ENCODE data around the gene GPBP1. TPM values are rescaled to one million over a fixed set of nuclear protein-coding genes. Genes with fewer than 3 reads are reported as not detected.

The GPBP1 gene
- total RNA-seq, 1 experiment from 2014 or later, result 69.5 TPM

DNA sequence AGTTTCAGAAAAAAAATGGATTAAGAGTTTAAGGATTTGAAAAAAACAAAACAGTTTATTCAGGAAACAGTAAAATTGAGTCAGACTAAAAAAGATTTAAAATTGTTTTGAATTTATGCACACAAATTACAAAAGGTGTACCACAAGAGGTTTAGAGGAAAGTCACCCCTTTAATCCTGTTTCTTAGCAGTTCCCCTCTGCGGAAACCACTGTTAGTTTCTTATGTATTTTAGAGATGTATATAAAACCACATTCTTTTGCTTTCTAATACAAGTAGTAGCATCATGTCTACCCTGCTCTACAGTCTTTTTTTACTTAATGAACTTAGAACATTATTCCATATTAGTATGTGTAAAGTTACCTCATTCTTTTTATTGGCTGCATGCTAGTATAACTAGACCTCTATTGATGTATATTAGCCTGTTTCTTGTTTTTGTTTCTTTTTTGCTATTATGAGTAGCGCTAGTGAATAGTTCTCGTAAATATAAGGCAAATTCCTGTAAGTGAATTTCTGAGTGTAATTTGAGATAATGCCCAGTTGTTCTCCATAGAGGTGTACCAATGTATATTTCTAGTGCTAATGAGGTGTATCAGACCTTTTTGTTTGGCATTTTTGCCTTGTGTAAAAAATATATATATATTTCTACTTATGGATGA is 20.0 kb downstream of the GPBP1 start:
- TF ChIP-seq EZH2 (IDR thresholded peaks at IDR 0.05), result no peak
- TF ChIP-seq TCF7L2 (IDR thresholded peaks at IDR 0.05; ENCODE audit: borderline replicate concordance, extremely low read depth, insufficient read depth, insufficient read length), result no peak
- TF ChIP-seq, protein P1, sequence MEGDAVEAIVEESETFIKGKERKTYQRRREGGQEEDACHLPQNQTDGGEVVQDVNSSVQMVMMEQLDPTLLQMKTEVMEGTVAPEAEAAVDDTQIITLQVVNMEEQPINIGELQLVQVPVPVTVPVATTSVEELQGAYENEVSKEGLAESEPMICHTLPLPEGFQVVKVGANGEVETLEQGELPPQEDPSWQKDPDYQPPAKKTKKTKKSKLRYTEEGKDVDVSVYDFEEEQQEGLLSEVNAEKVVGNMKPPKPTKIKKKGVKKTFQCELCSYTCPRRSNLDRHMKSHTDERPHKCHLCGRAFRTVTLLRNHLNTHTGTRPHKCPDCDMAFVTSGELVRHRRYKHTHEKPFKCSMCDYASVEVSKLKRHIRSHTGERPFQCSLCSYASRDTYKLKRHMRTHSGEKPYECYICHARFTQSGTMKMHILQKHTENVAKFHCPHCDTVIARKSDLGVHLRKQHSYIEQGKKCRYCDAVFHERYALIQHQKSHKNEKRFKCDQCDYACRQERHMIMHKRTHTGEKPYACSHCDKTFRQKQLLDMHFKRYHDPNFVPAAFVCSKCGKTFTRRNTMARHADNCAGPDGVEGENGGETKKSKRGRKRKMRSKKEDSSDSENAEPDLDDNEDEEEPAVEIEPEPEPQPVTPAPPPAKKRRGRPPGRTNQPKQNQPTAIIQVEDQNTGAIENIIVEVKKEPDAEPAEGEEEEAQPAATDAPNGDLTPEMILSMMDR (IDR thresholded peaks at IDR 0.05 in 2 of 3, conservative IDR thresholded peaks at IDR 0.05 in 1 of 3; ENCODE audit: borderline replicate concordance in 1 of 3, insufficient read depth in 1 of 3, low read depth in 2 of 3, low read length in 2 of 3), result no peak
- no peak for TF ChIP-seq FOSL1 (IDR thresholded peaks at IDR 0.05; ENCODE audit: low read depth)
- no peak for TF ChIP-seq SP1 (IDR thresholded peaks at IDR 0.05; ENCODE audit: low read depth)
- no peak for TF ChIP-seq JUND (IDR thresholded peaks at IDR 0.05)
- TF ChIP-seq, protein P2, sequence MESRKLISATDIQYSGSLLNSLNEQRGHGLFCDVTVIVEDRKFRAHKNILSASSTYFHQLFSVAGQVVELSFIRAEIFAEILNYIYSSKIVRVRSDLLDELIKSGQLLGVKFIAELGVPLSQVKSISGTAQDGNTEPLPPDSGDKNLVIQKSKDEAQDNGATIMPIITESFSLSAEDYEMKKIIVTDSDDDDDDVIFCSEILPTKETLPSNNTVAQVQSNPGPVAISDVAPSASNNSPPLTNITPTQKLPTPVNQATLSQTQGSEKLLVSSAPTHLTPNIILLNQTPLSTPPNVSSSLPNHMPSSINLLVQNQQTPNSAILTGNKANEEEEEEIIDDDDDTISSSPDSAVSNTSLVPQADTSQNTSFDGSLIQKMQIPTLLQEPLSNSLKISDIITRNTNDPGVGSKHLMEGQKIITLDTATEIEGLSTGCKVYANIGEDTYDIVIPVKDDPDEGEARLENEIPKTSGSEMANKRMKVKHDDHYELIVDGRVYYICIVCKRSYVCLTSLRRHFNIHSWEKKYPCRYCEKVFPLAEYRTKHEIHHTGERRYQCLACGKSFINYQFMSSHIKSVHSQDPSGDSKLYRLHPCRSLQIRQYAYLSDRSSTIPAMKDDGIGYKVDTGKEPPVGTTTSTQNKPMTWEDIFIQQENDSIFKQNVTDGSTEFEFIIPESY (IDR thresholded peaks at IDR 0.05; ENCODE audit: extremely low read depth, insufficient replicate concordance, low read length), result no peak
- TF ChIP-seq, protein P3, sequence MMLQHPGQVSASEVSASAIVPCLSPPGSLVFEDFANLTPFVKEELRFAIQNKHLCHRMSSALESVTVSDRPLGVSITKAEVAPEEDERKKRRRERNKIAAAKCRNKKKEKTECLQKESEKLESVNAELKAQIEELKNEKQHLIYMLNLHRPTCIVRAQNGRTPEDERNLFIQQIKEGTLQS (IDR thresholded peaks at IDR 0.05), result no peak
- TF ChIP-seq RAD21 (IDR thresholded peaks at IDR 0.05; ENCODE audit: low read depth), result no peak
- TF ChIP-seq YY1 (IDR thresholded peaks at IDR 0.05; ENCODE audit: extremely low read depth, insufficient replicate concordance, low read depth, low read length), result no peak
- no peak for TF ChIP-seq SIN3A (IDR thresholded peaks at IDR 0.05; ENCODE audit: low read depth)
- TF ChIP-seq, protein P4, sequence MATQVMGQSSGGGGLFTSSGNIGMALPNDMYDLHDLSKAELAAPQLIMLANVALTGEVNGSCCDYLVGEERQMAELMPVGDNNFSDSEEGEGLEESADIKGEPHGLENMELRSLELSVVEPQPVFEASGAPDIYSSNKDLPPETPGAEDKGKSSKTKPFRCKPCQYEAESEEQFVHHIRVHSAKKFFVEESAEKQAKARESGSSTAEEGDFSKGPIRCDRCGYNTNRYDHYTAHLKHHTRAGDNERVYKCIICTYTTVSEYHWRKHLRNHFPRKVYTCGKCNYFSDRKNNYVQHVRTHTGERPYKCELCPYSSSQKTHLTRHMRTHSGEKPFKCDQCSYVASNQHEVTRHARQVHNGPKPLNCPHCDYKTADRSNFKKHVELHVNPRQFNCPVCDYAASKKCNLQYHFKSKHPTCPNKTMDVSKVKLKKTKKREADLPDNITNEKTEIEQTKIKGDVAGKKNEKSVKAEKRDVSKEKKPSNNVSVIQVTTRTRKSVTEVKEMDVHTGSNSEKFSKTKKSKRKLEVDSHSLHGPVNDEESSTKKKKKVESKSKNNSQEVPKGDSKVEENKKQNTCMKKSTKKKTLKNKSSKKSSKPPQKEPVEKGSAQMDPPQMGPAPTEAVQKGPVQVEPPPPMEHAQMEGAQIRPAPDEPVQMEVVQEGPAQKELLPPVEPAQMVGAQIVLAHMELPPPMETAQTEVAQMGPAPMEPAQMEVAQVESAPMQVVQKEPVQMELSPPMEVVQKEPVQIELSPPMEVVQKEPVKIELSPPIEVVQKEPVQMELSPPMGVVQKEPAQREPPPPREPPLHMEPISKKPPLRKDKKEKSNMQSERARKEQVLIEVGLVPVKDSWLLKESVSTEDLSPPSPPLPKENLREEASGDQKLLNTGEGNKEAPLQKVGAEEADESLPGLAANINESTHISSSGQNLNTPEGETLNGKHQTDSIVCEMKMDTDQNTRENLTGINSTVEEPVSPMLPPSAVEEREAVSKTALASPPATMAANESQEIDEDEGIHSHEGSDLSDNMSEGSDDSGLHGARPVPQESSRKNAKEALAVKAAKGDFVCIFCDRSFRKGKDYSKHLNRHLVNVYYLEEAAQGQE (IDR thresholded peaks at IDR 0.05; ENCODE audit: low read depth), result no peak
- TF ChIP-seq ELF1 (IDR thresholded peaks at IDR 0.05; ENCODE audit: borderline replicate concordance, low read depth), result no peak
- no peak for TF ChIP-seq ZNF274 (IDR thresholded peaks at IDR 0.05; ENCODE audit: low read depth, low read length)
- TF ChIP-seq SRF (IDR thresholded peaks at IDR 0.05; ENCODE audit: low read depth), result no peak
- Histone ChIP-seq H3K4me2 (ENCODE audit: low read length) (no peak overlapping the region), H3K27ac (ENCODE audit: low read depth, low read length) (no peak overlapping the region), H3K9ac (ENCODE audit: low read length) (no peak overlapping the region), H3K4me3 (replicated peaks in 1 of 2; ENCODE audit: low read depth in 1 of 2, low read length in 2 of 2) (no peak overlapping the region), H2AFZ (ENCODE audit: low read depth, low read length, poor library complexity, severe bottlenecking) (no peak overlapping the region), H3K36me3 (ENCODE audit: control insufficient read depth in 1 of 2, insufficient read depth in 2 of 2, low read length in 2 of 2) (peaks cover 3% of the 10 kb centered on the region in 2 experiments; a peak in 2 of 4 replicates), H3K9me2 (ENCODE audit: insufficient read depth) (no peaks in the 10 kb centered on the region), H3K9me3 (ENCODE audit: control insufficient read depth in 1 of 2, insufficient read depth in 1 of 2, low read depth in 1 of 2, low read length in 2 of 2) (no peaks in the 10 kb centered on the region), H4K20me1 (ENCODE audit: insufficient read depth) (peaks cover 34% of the 10 kb centered on the region), H3K4me1 (ENCODE audit: control insufficient read depth in 1 of 2, insufficient read depth in 2 of 2, low read length in 2 of 2) (no peaks in the 10 kb centered on the region; a peak in 1 of 4 replicates), H3K79me2 (ENCODE audit: insufficient read depth, low read length) (peaks cover 100% of the 10 kb centered on the region), H3K27me3 (ENCODE audit: insufficient read depth, low read length) (no peaks in the 10 kb centered on the region)
- POLR2A ChIA-PET, result no interaction called here
- ATAC-seq (no peak), DNase-seq (ENCODE audit: low read depth, low spot score) (no peak)
- no TSS peak for BruUV-seq (replicated peaks)
- RAD21 ChIA-PET (ENCODE audit: low non-redundant PET in 1 of 2, low total read pairs in 2 of 2, uncharacterized antibody in 2 of 2, unreplicated experiment in 2 of 2), result no interaction called here
- CTCF ChIA-PET, result no interaction called here
- intact Hi-C loops (cut with micrococcal nuclease), result no loop called here
